C4-2B (cell line): ENCODE results near the gene MAP4K3.

Source experiments
- H3K27ac ChIP-seq: fragments of 450-650 bp; 2 replicates; pipeline ENCODE4 v1.5.1; 2017
- ZFX ChIP-seq: fragments of 450-650 bp; IDR thresholded peaks from 2 replicates; pipeline ENCODE4 v1.6.1; 2017
- TF ChIP-seq, protein P1 (sequence below): fragments of 450-650 bp; conservative IDR thresholded peaks from 2 replicates; pipeline ENCODE4 v1.5.1; 2017; ENCODE audit warnings: mild to moderate bottlenecking

MAP4K3 gene

GRCh38 chr2:39269941-39270340, 167.1 kb downstream of the MAP4K3 start:
- TF ChIP-seq ZFX = no peak
- TF ChIP-seq, protein P1, sequence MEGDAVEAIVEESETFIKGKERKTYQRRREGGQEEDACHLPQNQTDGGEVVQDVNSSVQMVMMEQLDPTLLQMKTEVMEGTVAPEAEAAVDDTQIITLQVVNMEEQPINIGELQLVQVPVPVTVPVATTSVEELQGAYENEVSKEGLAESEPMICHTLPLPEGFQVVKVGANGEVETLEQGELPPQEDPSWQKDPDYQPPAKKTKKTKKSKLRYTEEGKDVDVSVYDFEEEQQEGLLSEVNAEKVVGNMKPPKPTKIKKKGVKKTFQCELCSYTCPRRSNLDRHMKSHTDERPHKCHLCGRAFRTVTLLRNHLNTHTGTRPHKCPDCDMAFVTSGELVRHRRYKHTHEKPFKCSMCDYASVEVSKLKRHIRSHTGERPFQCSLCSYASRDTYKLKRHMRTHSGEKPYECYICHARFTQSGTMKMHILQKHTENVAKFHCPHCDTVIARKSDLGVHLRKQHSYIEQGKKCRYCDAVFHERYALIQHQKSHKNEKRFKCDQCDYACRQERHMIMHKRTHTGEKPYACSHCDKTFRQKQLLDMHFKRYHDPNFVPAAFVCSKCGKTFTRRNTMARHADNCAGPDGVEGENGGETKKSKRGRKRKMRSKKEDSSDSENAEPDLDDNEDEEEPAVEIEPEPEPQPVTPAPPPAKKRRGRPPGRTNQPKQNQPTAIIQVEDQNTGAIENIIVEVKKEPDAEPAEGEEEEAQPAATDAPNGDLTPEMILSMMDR = no peak
- no peak overlapping the region for H3K27ac ChIP-seq

DNA sequence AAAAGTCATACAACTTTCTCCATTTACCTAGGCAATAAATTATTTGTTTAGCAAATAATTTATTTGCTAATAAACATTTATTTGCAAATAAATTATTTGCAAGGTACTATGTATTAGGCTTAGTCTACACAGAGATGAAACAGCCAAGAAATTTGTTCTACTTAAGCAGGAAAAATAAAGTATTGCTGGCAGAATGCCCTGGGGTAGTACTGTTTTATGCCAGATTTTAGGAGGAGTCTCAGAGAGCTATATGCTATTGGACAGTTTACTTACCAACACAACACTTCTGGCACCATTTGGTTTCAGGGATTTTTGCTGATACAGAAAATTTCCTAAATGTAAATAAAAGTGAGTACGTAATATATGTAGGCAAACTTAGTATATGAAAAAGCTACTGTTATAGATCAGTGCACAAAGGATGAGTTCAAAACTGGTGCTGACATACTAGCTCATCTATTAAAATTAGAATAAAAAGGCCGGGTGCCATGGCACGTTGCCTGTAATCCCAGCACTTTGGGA, 170.1 kb downstream of the MAP4K3 start:
- TF ChIP-seq ZFX = no peak
- TF ChIP-seq, protein P1 = no peak
- H3K27ac ChIP-seq = no peak overlapping the region; the same call in 1 of the 2 replicates

DNA sequence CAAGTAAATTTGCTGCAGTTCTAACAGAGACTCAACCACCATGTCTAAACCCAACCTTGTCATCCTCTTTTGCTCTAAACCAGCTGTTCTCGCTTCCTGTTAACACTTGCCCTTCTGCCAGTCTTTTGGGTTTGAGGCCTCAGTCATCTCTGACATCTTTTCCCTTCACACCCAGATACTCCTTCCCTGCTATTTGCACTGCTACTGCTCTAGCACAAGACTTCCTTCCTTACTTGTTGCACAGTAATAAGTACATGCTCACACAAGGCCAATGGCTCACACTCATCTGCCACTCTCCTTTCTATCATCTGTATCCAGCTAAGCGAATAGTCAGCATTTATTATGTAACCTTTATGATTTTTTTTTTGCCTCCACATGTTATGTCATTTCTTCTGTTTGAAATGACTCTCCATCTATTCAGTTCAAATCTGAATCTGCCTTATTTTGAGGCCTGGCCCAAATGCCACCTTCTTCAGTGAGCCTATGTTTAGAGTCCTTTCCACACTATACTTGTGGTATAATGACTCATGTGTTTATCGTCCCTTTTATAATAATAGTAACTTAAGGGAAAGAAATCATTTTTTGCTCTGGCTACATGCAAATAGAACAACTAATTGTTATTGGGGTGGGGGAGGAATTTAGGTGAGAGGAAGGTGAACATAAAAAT, 170.8 kb downstream of the MAP4K3 start:
- TF ChIP-seq, protein P1 = no peak
- TF ChIP-seq ZFX = no peak
- no peak overlapping the region for H3K27ac ChIP-seq

GRCh38 chr2:39265315-39265714, 171.8 kb downstream of the MAP4K3 start:
- TF ChIP-seq, protein P1 = no peak
- no peak for TF ChIP-seq ZFX

DNA sequence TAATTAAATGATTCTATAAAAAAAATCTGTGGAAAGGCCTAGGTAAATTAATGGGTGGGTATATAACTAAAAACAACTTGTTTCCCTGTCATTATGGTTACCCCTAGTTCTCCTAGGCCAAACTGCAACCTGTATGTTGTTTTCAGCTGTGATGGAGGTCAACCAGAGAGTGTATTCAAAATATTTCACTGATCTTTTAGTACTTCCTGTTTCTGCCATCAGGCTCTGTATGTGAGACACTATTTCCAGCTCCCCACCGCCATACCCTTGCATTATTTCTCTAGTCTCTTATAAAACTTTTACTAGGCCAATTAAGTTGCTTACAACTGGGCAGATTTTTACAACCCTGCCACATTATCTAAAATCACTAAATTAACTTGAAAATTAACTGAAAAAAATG, 172.4 kb downstream of the MAP4K3 start:
- H3K27ac ChIP-seq = no peak overlapping the region
- no peak for TF ChIP-seq ZFX
- TF ChIP-seq, protein P1 = no peak

More at GRCh38 chr2:39265315-39265714, 171.8 kb downstream of the MAP4K3 start:
- H3K27ac ChIP-seq = no peak overlapping the region

- H3K27ac ChIP-seq = no peak overlapping the region
- TF ChIP-seq ZFX = no peak
- TF ChIP-seq, protein P1 = no peak
Observed at GRCh38 chr2:39260087-39260486, 177.0 kb downstream of the MAP4K3 start.

- no peak overlapping the region for H3K27ac ChIP-seq
- no peak for TF ChIP-seq ZFX
- TF ChIP-seq, protein P1 = no peak
Observed at GRCh38 chr2:39256040-39256439, 181.0 kb downstream of the MAP4K3 start.
